SK-N-SH treated with all-trans-retinoic acid at 6 μM for 48 hours (cell line): ENCODE results near the gene DCHS2.

Source experiments
- ATAC-seq: fragments of 200-7000 bp; cut with Tn5 transposase; 3 replicates; pipeline ENCODE4 v1.9.1; 2020; ENCODE audit warnings: mild to moderate bottlenecking, moderate library complexity
- ARNTL ChIP-seq: fragments of 450-650 bp; formaldehyde crosslinking; IDR thresholded peaks from 2 replicates; pipeline ENCODE4 v1.5.0; 2020; ENCODE audit warnings: low read depth, mild to moderate bottlenecking, moderate library complexity, borderline replicate concordance
- BACH2 ChIP-seq: fragments of 250-450 bp; sonication (Bioruptor Pico); IDR thresholded peaks from 2 replicates; pipeline ENCODE4 v1.9.0; 2021; ENCODE audit warnings: mild to moderate bottlenecking, borderline replicate concordance
- ESRRG ChIP-seq: fragments of 250-450 bp; sonication (Bioruptor Pico); IDR thresholded peaks from 2 replicates; pipeline ENCODE4 v1.6.1; 2021; ENCODE audit warnings: mild to moderate bottlenecking
- GLIS3 ChIP-seq: fragments of 250-450 bp; sonication (Bioruptor Pico); IDR thresholded peaks from 2 replicates; pipeline ENCODE4 v1.5.0; 2020; ENCODE audit warnings: mild to moderate bottlenecking, moderate library complexity
- ISL1 ChIP-seq: fragments of 250-450 bp; sonication (Bioruptor Pico); IDR thresholded peaks from 2 replicates; pipeline ENCODE4 v2.1.2; 2022; ENCODE audit warnings: mild to moderate bottlenecking, moderate library complexity
- OSR1 ChIP-seq: fragments of 250-450 bp; sonication (Bioruptor Pico); IDR thresholded peaks from 2 replicates; pipeline ENCODE4 v1.8.0; 2022; ENCODE audit warnings: moderate library complexity, mild to moderate bottlenecking, inconsistent platforms
- POU6F1 ChIP-seq: fragments of 250-450 bp; sonication (Bioruptor Pico); IDR thresholded peaks from 2 replicates; pipeline ENCODE4 v1.8.0; 2021; ENCODE audit warnings: low read depth, mild to moderate bottlenecking, moderate library complexity, borderline replicate concordance
- PPARA ChIP-seq: fragments of 250-450 bp; sonication (Bioruptor Pico); IDR thresholded peaks from 2 replicates; pipeline ENCODE4 v1.5.0; 2020; ENCODE audit warnings: mild to moderate bottlenecking, borderline replicate concordance
- SNAI2 ChIP-seq: fragments of 250-450 bp; sonication (Bioruptor Pico); IDR thresholded peaks from 2 replicates; pipeline ENCODE4 v1.5.0; 2020; ENCODE audit warnings: mild to moderate bottlenecking, moderate library complexity
- TCF4 ChIP-seq: fragments of 250-450 bp; sonication (Bioruptor Pico); IDR thresholded peaks from 2 replicates; pipeline ENCODE4 v1.8.0; 2021; ENCODE audit warnings: mild to moderate bottlenecking, moderate library complexity, borderline replicate concordance
- TOX ChIP-seq: fragments of 250-450 bp; sonication (Bioruptor Pico); IDR thresholded peaks from 2 replicates; pipeline ENCODE4 v1.8.0; 2021; ENCODE audit warnings: mild to moderate bottlenecking, moderate library complexity, borderline replicate concordance
- TSHZ2 ChIP-seq: fragments of 250-450 bp; sonication (Bioruptor Pico); IDR thresholded peaks from 2 replicates; pipeline ENCODE4 v1.5.0; 2020; ENCODE audit warnings: mild to moderate bottlenecking, moderate library complexity
- ZC3H10 ChIP-seq: fragments of 250-450 bp; sonication (Bioruptor Pico); IDR thresholded peaks from 2 replicates; pipeline ENCODE4 v1.5.1; 2021; ENCODE audit warnings: mild to moderate bottlenecking, moderate library complexity
- ZFP3 ChIP-seq: fragments of 250-450 bp; sonication (Bioruptor Pico); IDR thresholded peaks from 2 replicates; pipeline ENCODE4 v1.5.0; 2020; ENCODE audit warnings: mild to moderate bottlenecking, moderate library complexity
- ZFP30 ChIP-seq: fragments of 450-650 bp; formaldehyde crosslinking; IDR thresholded peaks from 2 replicates; pipeline ENCODE4 v1.5.0; 2022; ENCODE audit warnings: mild to moderate bottlenecking, moderate library complexity
- ZNF70 ChIP-seq: fragments of 450-650 bp; formaldehyde crosslinking; IDR thresholded peaks from 2 replicates; pipeline ENCODE4 v1.5.0; 2020; ENCODE audit warnings: mild to moderate bottlenecking, moderate library complexity
- ZNF8 ChIP-seq: fragments of 450-650 bp; formaldehyde crosslinking; IDR thresholded peaks from 2 replicates; pipeline ENCODE4 v1.5.0; 2020; ENCODE audit warnings: mild to moderate bottlenecking, moderate library complexity
- TF ChIP-seq, protein P1 (sequence below): fragments of 250-450 bp; sonication (Bioruptor Pico); IDR thresholded peaks from 2 replicates; pipeline ENCODE4 v1.5.1; 2021; ENCODE audit warnings: mild to moderate bottlenecking, moderate library complexity
- TF ChIP-seq, protein P2 (sequence below): fragments of 250-450 bp; sonication (Bioruptor Pico); IDR thresholded peaks from 2 replicates; pipeline ENCODE4 v1.5.1; 2020; ENCODE audit warnings: low read depth, mild to moderate bottlenecking, moderate library complexity
- TF ChIP-seq, protein P3 (sequence below): fragments of 250-450 bp; sonication (Bioruptor Pico); IDR thresholded peaks from 2 replicates; pipeline ENCODE4 v1.8.0; 2020; ENCODE audit warnings: mild to moderate bottlenecking, moderate library complexity, borderline replicate concordance

The DCHS2 gene

DNA sequence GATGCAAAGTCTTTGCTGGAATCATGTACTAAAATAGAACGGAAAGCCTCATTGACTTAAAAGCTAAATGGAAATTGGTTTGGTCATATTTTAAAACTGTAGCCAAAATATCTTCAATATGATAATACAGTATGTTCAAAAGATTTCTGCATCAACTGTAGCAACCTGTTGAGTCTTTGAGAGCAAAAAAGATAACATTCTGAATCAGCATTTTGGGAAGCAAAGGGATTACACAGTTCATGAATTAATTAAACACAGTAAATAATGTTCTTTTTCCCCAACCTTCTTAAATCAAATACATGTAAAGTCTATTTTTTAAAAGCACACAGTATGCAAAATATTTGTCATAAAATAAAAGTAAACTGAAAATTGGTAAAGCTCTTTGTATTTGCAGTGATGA is 50.5 kb downstream of the DCHS2 start (continued):
- TF ChIP-seq TSHZ2 (CRISPR knock-in tag): no peak
- TF ChIP-seq, protein P1, sequence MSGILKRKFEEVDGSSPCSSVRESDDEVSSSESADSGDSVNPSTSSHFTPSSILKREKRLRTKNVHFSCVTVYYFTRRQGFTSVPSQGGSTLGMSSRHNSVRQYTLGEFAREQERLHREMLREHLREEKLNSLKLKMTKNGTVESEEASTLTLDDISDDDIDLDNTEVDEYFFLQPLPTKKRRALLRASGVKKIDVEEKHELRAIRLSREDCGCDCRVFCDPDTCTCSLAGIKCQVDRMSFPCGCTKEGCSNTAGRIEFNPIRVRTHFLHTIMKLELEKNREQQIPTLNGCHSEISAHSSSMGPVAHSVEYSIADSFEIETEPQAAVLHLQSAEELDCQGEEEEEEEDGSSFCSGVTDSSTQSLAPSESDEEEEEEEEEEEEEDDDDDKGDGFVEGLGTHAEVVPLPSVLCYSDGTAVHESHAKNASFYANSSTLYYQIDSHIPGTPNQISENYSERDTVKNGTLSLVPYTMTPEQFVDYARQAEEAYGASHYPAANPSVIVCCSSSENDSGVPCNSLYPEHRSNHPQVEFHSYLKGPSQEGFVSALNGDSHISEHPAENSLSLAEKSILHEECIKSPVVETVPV: no peak
- TF ChIP-seq GLIS3 (CRISPR knock-in tag): no peak
- TF ChIP-seq ARNTL (CRISPR knock-in tag): no peak
- TF ChIP-seq OSR1: no peak
- TF ChIP-seq SNAI2 (CRISPR knock-in tag): no peak
- TF ChIP-seq, all 23 proteins: peak for 0

DNA sequence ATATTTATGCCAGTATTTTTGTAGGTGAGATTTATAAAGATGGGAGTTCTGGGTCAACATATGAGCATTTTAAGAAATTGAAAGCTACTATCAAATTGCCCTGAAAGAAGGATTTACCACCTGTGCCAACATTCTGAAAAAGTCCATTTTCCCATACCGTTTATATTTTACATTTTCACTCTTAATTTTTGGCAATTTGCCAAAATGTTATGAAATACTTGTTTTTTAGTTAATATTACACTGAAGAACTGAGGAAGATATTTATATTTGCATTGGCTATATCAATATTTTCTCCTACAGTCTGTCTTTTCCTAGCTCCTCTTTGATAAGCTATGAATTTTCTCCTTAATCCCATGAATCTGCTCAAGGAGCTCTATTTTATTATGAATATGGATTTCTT is 52.4 kb downstream of the DCHS2 start:
- no peak for TF ChIP-seq ARNTL (CRISPR knock-in tag)
- TF ChIP-seq, protein P1: no peak
- TF ChIP-seq BACH2 (CRISPR knock-in tag): no peak
- TF ChIP-seq TCF4 (CRISPR knock-in tag): no peak
- no peak for TF ChIP-seq ZFP3
- TF ChIP-seq, protein P2, sequence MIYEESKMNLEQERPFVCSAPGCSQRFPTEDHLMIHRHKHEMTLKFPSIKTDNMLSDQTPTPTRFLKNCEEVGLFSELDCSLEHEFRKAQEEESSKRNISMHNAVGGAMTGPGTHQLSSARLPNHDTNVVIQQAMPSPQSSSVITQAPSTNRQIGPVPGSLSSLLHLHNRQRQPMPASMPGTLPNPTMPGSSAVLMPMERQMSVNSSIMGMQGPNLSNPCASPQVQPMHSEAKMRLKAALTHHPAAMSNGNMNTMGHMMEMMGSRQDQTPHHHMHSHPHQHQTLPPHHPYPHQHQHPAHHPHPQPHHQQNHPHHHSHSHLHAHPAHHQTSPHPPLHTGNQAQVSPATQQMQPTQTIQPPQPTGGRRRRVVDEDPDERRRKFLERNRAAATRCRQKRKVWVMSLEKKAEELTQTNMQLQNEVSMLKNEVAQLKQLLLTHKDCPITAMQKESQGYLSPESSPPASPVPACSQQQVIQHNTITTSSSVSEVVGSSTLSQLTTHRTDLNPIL: no peak
- TF ChIP-seq POU6F1 (CRISPR knock-in tag): no peak
- TF ChIP-seq PPARA (CRISPR knock-in tag): no peak
- no peak for TF ChIP-seq ZFP30 (CRISPR knock-in tag)
- TF ChIP-seq ZNF70 (CRISPR knock-in tag): no peak
- TF ChIP-seq TSHZ2 (CRISPR knock-in tag): no peak
- TF ChIP-seq ESRRG (CRISPR knock-in tag): no peak
- no peak for TF ChIP-seq OSR1
- no peak for TF ChIP-seq ZNF8 (CRISPR knock-in tag)
- TF ChIP-seq TOX (CRISPR knock-in tag): no peak
- TF ChIP-seq GLIS3 (CRISPR knock-in tag): no peak
- TF ChIP-seq ISL1: no peak
- TF ChIP-seq SNAI2 (CRISPR knock-in tag): no peak
- TF ChIP-seq, protein P3, sequence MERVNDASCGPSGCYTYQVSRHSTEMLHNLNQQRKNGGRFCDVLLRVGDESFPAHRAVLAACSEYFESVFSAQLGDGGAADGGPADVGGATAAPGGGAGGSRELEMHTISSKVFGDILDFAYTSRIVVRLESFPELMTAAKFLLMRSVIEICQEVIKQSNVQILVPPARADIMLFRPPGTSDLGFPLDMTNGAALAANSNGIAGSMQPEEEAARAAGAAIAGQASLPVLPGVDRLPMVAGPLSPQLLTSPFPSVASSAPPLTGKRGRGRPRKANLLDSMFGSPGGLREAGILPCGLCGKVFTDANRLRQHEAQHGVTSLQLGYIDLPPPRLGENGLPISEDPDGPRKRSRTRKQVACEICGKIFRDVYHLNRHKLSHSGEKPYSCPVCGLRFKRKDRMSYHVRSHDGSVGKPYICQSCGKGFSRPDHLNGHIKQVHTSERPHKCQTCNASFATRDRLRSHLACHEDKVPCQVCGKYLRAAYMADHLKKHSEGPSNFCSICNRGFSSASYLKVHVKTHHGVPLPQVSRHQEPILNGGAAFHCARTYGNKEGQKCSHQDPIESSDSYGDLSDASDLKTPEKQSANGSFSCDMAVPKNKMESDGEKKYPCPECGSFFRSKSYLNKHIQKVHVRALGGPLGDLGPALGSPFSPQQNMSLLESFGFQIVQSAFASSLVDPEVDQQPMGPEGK (CRISPR knock-in tag): no peak
- no peak for TF ChIP-seq ZC3H10 (CRISPR knock-in tag)
- ATAC-seq: no peak
